BLaER1 treated with 17β-estradiol and CSF1 and Interleukin-3, amounts not matched to agents 10 nM and 100 nM (cell line): ENCODE results near the gene C9orf85.

Source experiments
- H3K27ac ChIP-seq, 11 experiments: shearing (Covaris generic); formaldehyde crosslinking; 2 replicates each; pipeline ENCODE4 v1.8.1; 2022
- H3K27me3 ChIP-seq, 11 experiments: shearing (Covaris generic); formaldehyde crosslinking; 2 replicates each; pipeline ENCODE4 v1.8.1; 2022
- H3K36me3 ChIP-seq, 11 experiments: shearing (Covaris generic); formaldehyde crosslinking; 2 replicates each; pipeline ENCODE4 v1.8.1; 2022
- H3K4me1 ChIP-seq, 10 experiments: shearing (Covaris generic); formaldehyde crosslinking; 2 replicates each; pipeline ENCODE4 v1.8.1; 2022
- H3K4me2 ChIP-seq, 11 experiments: shearing (Covaris generic); formaldehyde crosslinking; 2 replicates each; pipeline ENCODE4 v1.8.1; 2022
- H3K4me3 ChIP-seq, 10 experiments: shearing (Covaris generic); formaldehyde crosslinking; 2 replicates each; pipeline ENCODE4 v1.8.1; 2022
- H3K9ac ChIP-seq, 11 experiments: shearing (Covaris generic); formaldehyde crosslinking; 2 replicates each; pipeline ENCODE4 v1.8.1; 2022
- H3K9me3 ChIP-seq, 11 experiments: shearing (Covaris generic); formaldehyde crosslinking; replicated peaks in 1 of 11; 2 replicates each; pipeline ENCODE4 v1.8.1; 2022
- H4K20me1 ChIP-seq, 11 experiments: shearing (Covaris generic); formaldehyde crosslinking; 2 replicates each; pipeline ENCODE4 v1.8.1; 2022
- Cebpa-rat ChIP-seq, 11 experiments: shearing (Covaris generic); IDR thresholded peaks; 2 replicates each; pipeline ENCODE4 v1.8.1; 2022

Gene C9orf85

GRCh38 chr9:72013292-72013760 lies 101.9 kb downstream of the C9orf85 start:
- Histone ChIP-seq H3K4me2 (peak overlapping the region in 9 of 11 experiments; percentile 1 to 50 (median 14); a peak in 10 of 22 replicates), H3K4me3 (no peak overlapping the region), H3K36me3 (no peaks in the 10 kb centered on the region), H3K9me3 (no peaks in the 10 kb centered on the region), H4K20me1 (no peaks in the 10 kb centered on the region), H3K27ac (peak overlapping the region in 1 of 11 experiments; percentile 18; a peak in 1 of 22 replicates), H3K9ac (no peak overlapping the region), H3K4me1 (peaks cover 9 to 13% (median 11%) of the 10 kb centered on the region in 10 experiments; a peak in 18 of 20 replicates), H3K27me3 (no peaks in the 10 kb centered on the region)
- no peak for TF ChIP-seq Cebpa-rat (IDR thresholded peaks at IDR 0.05)

GRCh38 chr9:72022841-72023240 lies 111.4 kb downstream of the C9orf85 start:
- H3K9me3 ChIP-seq: no peaks in the 10 kb centered on the region
- H3K27ac ChIP-seq: no peak overlapping the region
- no peak for TF ChIP-seq Cebpa-rat (IDR thresholded peaks at IDR 0.05)
- H3K36me3 ChIP-seq: no peaks in the 10 kb centered on the region
- no peak overlapping the region for H3K4me3 ChIP-seq
- H3K27me3 ChIP-seq: no peaks in the 10 kb centered on the region
- no peak overlapping the region for H3K9ac ChIP-seq
- H4K20me1 ChIP-seq: no peaks in the 10 kb centered on the region
- H3K4me1 ChIP-seq: peaks cover 9 to 22% (median 12%) of the 10 kb centered on the region in 10 experiments; a peak in 19 of 20 replicates
- peak overlapping the region in 4 of 11 experiments; percentile 38 to 48 (median 40); a peak in 6 of 22 replicates for H3K4me2 ChIP-seq
